ENCODE data around the gene ETV3L.
"Not testable (repeated sequence)": the region's sequence is repeated elsewhere in the genome, so short reads cannot be mapped to it uniquely, and the experiment has no call there.

ETV3L gene

GRCh38 chr1:157084720-157085119 lies 14.9 kb downstream of the ETV3L start:
- DNase-seq: no peak

- peak in 1 of 58 donors; percentile 3 for DNase-seq
Measured at GRCh38 chr1:157081707-157082106, 17.9 kb downstream of the ETV3L start.

GRCh38 chr1:157080714-157081113 lies 18.9 kb downstream of the ETV3L start:
- DNase-seq: no peak

- DNase-seq: no peak
Measured at GRCh38 chr1:157077394-157077793, 22.2 kb downstream of the ETV3L start.

- peak in 39 of 58 donors; percentile 3 to 62 (median 26) for DNase-seq
Measured at GRCh38 chr1:157073944-157074685, 25.5 kb downstream of the ETV3L start.

- no peak for DNase-seq
Measured at GRCh38 chr1:157069601-157070000, 30.0 kb downstream of the ETV3L start.

- DNase-seq: not testable (repeated sequence)
Measured at GRCh38 chr1:157059241-157059640, 40.4 kb downstream of the ETV3L start.

GRCh38 chr1:157056269-157056668 lies 43.3 kb downstream of the ETV3L start:
- no peak for DNase-seq

GRCh38 chr1:157055729-157056128 lies 43.9 kb downstream of the ETV3L start:
- DNase-seq: not testable (repeated sequence)

- DNase-seq: no peak
Measured at GRCh38 chr1:157050836-157051235, 48.8 kb downstream of the ETV3L start.

- DNase-seq: no peak
Measured at GRCh38 chr1:157047062-157047410, 52.6 kb downstream of the ETV3L start.

- peak in 57 of 58 donors; percentile 24 to 94 (median 83) for DNase-seq
Measured at GRCh38 chr1:157045250-157046218, 54.1 kb downstream of the ETV3L start, which contains the start of gene ARHGEF11. TSS of gene ARHGEF11 (minus strand) at chr1:157045742. CDS start at chr1:157044330, 1,412 bp downstream.

GRCh38 chr1:157044326-157044725 lies 55.3 kb downstream of the ETV3L start:
- DNase-seq: no peak

- DNase-seq: peak in 2 of 58 donors; percentile 2 to 11
Measured at GRCh38 chr1:157043685-157044084, 55.9 kb downstream of the ETV3L start.

- no peak for DNase-seq
Measured at GRCh38 chr1:157042846-157043245, 56.8 kb downstream of the ETV3L start.

All from anterior cingulate cortex (tissue), 58 donors.